ENCODE data around the gene CRACR2A.

CRACR2A gene

GRCh38 chr12:3598896-3599860 lies 153.7 kb downstream of the CRACR2A start:
- DNase-seq (ENCODE audit: low read depth in 2 of 2): no peak

GRCh38 chr12:3597526-3598210 lies 155.2 kb downstream of the CRACR2A start:
- no peak for DNase-seq (ENCODE audit: low read depth in 2 of 2)

- no peak for DNase-seq (ENCODE audit: low read depth in 2 of 2)
Measured at GRCh38 chr12:3596703-3597415, 156.1 kb downstream of the CRACR2A start.

GRCh38 chr12:3595721-3596120 lies 157.2 kb downstream of the CRACR2A start:
- no peak for DNase-seq (ENCODE audit: low read depth in 2 of 2)

- DNase-seq (ENCODE audit: low read depth in 2 of 2): no peak
Measured at GRCh38 chr12:3594966-3595365, 157.9 kb downstream of the CRACR2A start.

- DNase-seq (ENCODE audit: low read depth in 2 of 2): no peak
Measured at GRCh38 chr12:3593906-3594483, 158.9 kb downstream of the CRACR2A start.

- DNase-seq (ENCODE audit: low read depth in 2 of 2): no peak
Measured at GRCh38 chr12:3592856-3593625, 159.9 kb downstream of the CRACR2A start.

- DNase-seq (ENCODE audit: low read depth in 2 of 2): no peak
Measured at GRCh38 chr12:3589745-3590144, 163.2 kb downstream of the CRACR2A start.

GRCh38 chr12:3587402-3588013 lies 165.4 kb downstream of the CRACR2A start:
- DNase-seq (ENCODE audit: low read depth in 2 of 2): no peak

- no peak for DNase-seq (ENCODE audit: low read depth in 2 of 2)
Measured at GRCh38 chr12:3583656-3584334, 169.1 kb downstream of the CRACR2A start.

- DNase-seq (ENCODE audit: low read depth in 2 of 2): no peak
Measured at GRCh38 chr12:3580094-3580749, 172.7 kb downstream of the CRACR2A start.

GRCh38 chr12:3579446-3580093 lies 173.3 kb downstream of the CRACR2A start:
- no peak for DNase-seq (ENCODE audit: low read depth in 2 of 2)

GRCh38 chr12:3578557-3578956 lies 174.4 kb downstream of the CRACR2A start:
- DNase-seq (ENCODE audit: low read depth in 2 of 2): no peak

- no peak for DNase-seq (ENCODE audit: low read depth in 2 of 2)
Measured at GRCh38 chr12:3576891-3577290, 176.0 kb downstream of the CRACR2A start.

- DNase-seq (ENCODE audit: low read depth in 2 of 2): no peak
Measured at GRCh38 chr12:3574986-3575385, 177.9 kb downstream of the CRACR2A start.

- DNase-seq (ENCODE audit: low read depth in 2 of 2): no peak
Measured at GRCh38 chr12:3572560-3572959, 180.3 kb downstream of the CRACR2A start.

GRCh38 chr12:3571724-3572123 lies 181.2 kb downstream of the CRACR2A start:
- no peak for DNase-seq (ENCODE audit: low read depth in 2 of 2)

- no peak for DNase-seq (ENCODE audit: low read depth in 2 of 2)
Measured at GRCh38 chr12:3571323-3571722, 181.6 kb downstream of the CRACR2A start.

GRCh38 chr12:3568695-3569094 lies 184.2 kb downstream of the CRACR2A start:
- no peak for DNase-seq (ENCODE audit: low read depth in 2 of 2)

All from stimulated activated CD4-positive, alpha-beta T cell treated with anti-CD3 and anti-CD28 coated beads, Interleukin-1b, Interleukin-23, amount 100 ng/mL, for 1 hour (primary cell).